GM12801 (cell line): ENCODE data around the gene WNT7B.

Source experiments
- CTCF ChIP-seq: IDR thresholded peaks from one replicate; pipeline ENCODE4 v1.5.1; 2011; ENCODE audit warnings: control low read depth; ENCODE audit not compliant: insufficient read length; ENCODE audit errors: extremely low read depth

WNT7B gene

GRCh38 chr22:45977003-45977411 is at the start of gene WNT7B:
Gene WNT7B, minus strand, starts transcription at chr22:45977162. Its CDS starts 408 bp downstream, at chr22:45976754.
- TF ChIP-seq CTCF = no peak

GRCh38 chr22:46025973-46026898 is 49.3 kb upstream of the WNT7B start:
- no peak for TF ChIP-seq CTCF

GRCh38 chr22:46025225-46025972 is 48.4 kb upstream of the WNT7B start:
- no peak for TF ChIP-seq CTCF

- no peak for TF ChIP-seq CTCF
Measured at GRCh38 chr22:46024136-46024840, 47.3 kb upstream of the WNT7B start.

GRCh38 chr22:46023558-46023981 is 46.6 kb upstream of the WNT7B start:
- TF ChIP-seq CTCF = no peak

- TF ChIP-seq CTCF = no peak
Measured at GRCh38 chr22:46022881-46023512, 46.0 kb upstream of the WNT7B start.
